H1 (cell line): ENCODE measurements around the gene LAMP5. TPM values are rescaled to one million over a fixed set of nuclear protein-coding genes. Genes with fewer than 3 reads are reported as not detected.
A peak's percentile ranks its signal among the peaks of the same experiment; 100 is the strongest.

ENCODE experiments used
- CTCF ChIA-PET: fragments of 300-600 bp; sonication (Branson Sonifier 250); formaldehyde crosslinking; loops from one replicate; lab custom pipeline; 2021; ENCODE audit not compliant: partially characterized antibody; lab: Charles Lee
- POLR2A ChIA-PET: fragments of 300-600 bp; sonication (Branson Sonifier 250); formaldehyde crosslinking; loops from one replicate; lab custom pipeline; 2021; ENCODE audit warnings: inconsistent platforms; ENCODE audit not compliant: partially characterized antibody; lab: Charles Lee
- DNase-seq, 2 experiments: peaks; one replicate each; pipeline versions ENCODE4 v3.0.0 to v3.0.0-alpha.2; 2010 to 2022; ENCODE audit warnings: low spot score in 2 of 2, low read depth in 1 of 2, mixed read lengths in 1 of 2
- FAIRE-seq: peaks from 2 replicates; lab custom pipeline; 2011; peaks lifted over from hg19 to GRCh38; lab: Jason Lieb, UNC
- H2AFZ ChIP-seq: 2 replicates; pipeline ENCODE4 v1.8.1; 2012; ENCODE audit warnings: low read length, inconsistent platforms
- H2AK5ac ChIP-seq: 2 replicates; pipeline ENCODE4 v1.6.1; 2013; ENCODE audit warnings: low read depth, low read length
- H2BK120ac ChIP-seq: replicated peaks from 2 replicates; pipeline ENCODE3; 2013; ENCODE audit warnings: low read depth, low read length, inconsistent platforms
- H2BK12ac ChIP-seq: 2 replicates; pipeline ENCODE4 v1.6.1; 2013; ENCODE audit warnings: low read depth, low read length
- H2BK15ac ChIP-seq: 2 replicates; pipeline ENCODE4 v1.6.1; 2013; ENCODE audit warnings: low read length
- H2BK20ac ChIP-seq: 2 replicates; pipeline ENCODE4 v1.6.1; 2013; ENCODE audit warnings: low read length
- H2BK5ac ChIP-seq: 2 replicates; pipeline ENCODE4 v1.6.1; 2013; ENCODE audit warnings: low read depth, low read length
- H3K14ac ChIP-seq: 2 replicates; pipeline ENCODE4 v1.6.1; 2013; ENCODE audit warnings: inconsistent platforms; ENCODE audit not compliant: insufficient read length
- H3K18ac ChIP-seq: 2 replicates; pipeline ENCODE4 v1.6.1; 2013; ENCODE audit warnings: low read length; ENCODE audit errors: extremely low read depth
- H3K23ac ChIP-seq: 2 replicates; pipeline ENCODE4 v1.6.1; 2013; ENCODE audit warnings: inconsistent platforms; ENCODE audit not compliant: insufficient read length
- H3K23me2 ChIP-seq: 2 replicates; pipeline ENCODE4 v1.6.1; 2013; ENCODE audit warnings: low read depth, low read length
- H3K27ac ChIP-seq: 2 replicates; pipeline ENCODE4 v1.6.1; 2011; ENCODE audit warnings: low read depth, low read length, inconsistent platforms
- H3K27me3 ChIP-seq, 4 experiments: replicated peaks in 1 of 4; 1 replicate in 1 of 4; 2 replicates in 3 of 4; pipeline versions ENCODE4 v1.6.1 to v1.8.1; 2011 to 2013; ENCODE audit warnings: low read length in 3 of 4, mild to moderate bottlenecking in 3 of 4, inconsistent platforms in 2 of 4, mixed read lengths in 2 of 4, moderate library complexity in 1 of 4; ENCODE audit not compliant: control insufficient read depth in 3 of 4, insufficient read depth in 3 of 4; ENCODE audit errors: extremely low read depth in 1 of 4
- H3K36me3 ChIP-seq, 4 experiments: 2 replicates each; pipeline versions ENCODE4 v1.6.1 to v1.8.1; 2011 to 2013; ENCODE audit warnings: mild to moderate bottlenecking in 4 of 4, low read length in 3 of 4, moderate library complexity in 2 of 4, control low read depth in 1 of 4, inconsistent platforms in 1 of 4; ENCODE audit not compliant: insufficient read depth in 4 of 4, control insufficient read depth in 2 of 4
- H3K4ac ChIP-seq: replicated peaks from 2 replicates; pipeline ENCODE3; 2013; ENCODE audit warnings: low read length, low read depth, mixed read lengths, inconsistent platforms; ENCODE audit not compliant: insufficient read length
- H3K4me1 ChIP-seq, 4 experiments: replicated peaks in 1 of 4; 1 replicate in 1 of 4; 2 replicates in 3 of 4; pipeline versions ENCODE4 v1.6.1 to v1.8.1; 2011 to 2013; ENCODE audit warnings: low read length in 3 of 4, inconsistent platforms in 2 of 4, mixed read lengths in 1 of 4; ENCODE audit not compliant: insufficient read depth in 4 of 4, control insufficient read depth in 3 of 4
- H3K4me2 ChIP-seq, 2 experiments: 2 replicates each; pipeline versions ENCODE4 v1.6.1 to v1.8.1; 2011 to 2013; ENCODE audit warnings: low read depth in 2 of 2, low read length in 2 of 2, control low read depth in 1 of 2, inconsistent platforms in 1 of 2, mild to moderate bottlenecking in 1 of 2; ENCODE audit not compliant: insufficient read depth in 1 of 2
- H3K4me3 ChIP-seq, 4 experiments: fragments of 200-600, 300-600 bp in 1 of 4; sonication (generic), shearing (Covaris generic), sonication (Bioruptor Twin) in 1 of 4; 2 replicates each; pipeline versions ENCODE4 v1.5.1 to v1.8.1; 2011 to 2016; ENCODE audit warnings: low read length in 4 of 4, low read depth in 3 of 4, control low read depth in 2 of 4, inconsistent platforms in 2 of 4, mild to moderate bottlenecking in 2 of 4, mixed read lengths in 1 of 4, moderate library complexity in 1 of 4; ENCODE audit not compliant: insufficient read depth in 2 of 4; ENCODE audit errors: extremely low read depth in 1 of 4
- H3K56ac ChIP-seq: replicated peaks from 2 replicates; pipeline ENCODE3; 2013; ENCODE audit warnings: low read depth, mild to moderate bottlenecking, mixed read lengths, low read length, inconsistent platforms; ENCODE audit not compliant: insufficient read length
- H3K79me1 ChIP-seq: 2 replicates; pipeline ENCODE4 v1.6.1; 2013; ENCODE audit warnings: low read depth, low read length, control low read depth
- H3K79me2 ChIP-seq, 2 experiments: 2 replicates each; pipeline versions ENCODE4 v1.6.1 to v1.8.1; 2012 to 2013; ENCODE audit warnings: low read length in 2 of 2, mild to moderate bottlenecking in 2 of 2, inconsistent platforms in 1 of 2; ENCODE audit not compliant: insufficient read depth in 2 of 2, control insufficient read depth in 1 of 2
- H3K9ac ChIP-seq, 4 experiments: replicated peaks in 1 of 4; 1 replicate in 1 of 4; 2 replicates in 3 of 4; pipeline versions ENCODE4 v1.6.1 to v1.8.1; 2011 to 2013; ENCODE audit warnings: low read depth in 3 of 4, low read length in 3 of 4, control low read depth in 2 of 4, mild to moderate bottlenecking in 2 of 4, moderate library complexity in 2 of 4, inconsistent platforms in 1 of 4; ENCODE audit errors: extremely low read depth in 1 of 4
- H3K9me3 ChIP-seq, 2 experiments: 2 replicates each; pipeline versions ENCODE4 v1.6.1 to v1.8.1; 2012 to 2013; ENCODE audit warnings: mild to moderate bottlenecking in 2 of 2, moderate library complexity in 2 of 2, control low read depth in 1 of 2, inconsistent platforms in 1 of 2, low read depth in 1 of 2, low read length in 1 of 2, mixed read lengths in 1 of 2; ENCODE audit not compliant: insufficient read depth in 2 of 2
- H4K20me1 ChIP-seq, 2 experiments: replicated peaks in 1 of 2; 2 replicates each; pipeline versions ENCODE3 to v1.8.1; 2011 to 2013; ENCODE audit warnings: inconsistent platforms in 2 of 2, low read length in 2 of 2, mild to moderate bottlenecking in 1 of 2; ENCODE audit not compliant: insufficient read depth in 2 of 2, control insufficient read depth in 1 of 2
- H4K5ac ChIP-seq: 2 replicates; pipeline ENCODE4 v1.6.1; 2013; ENCODE audit warnings: low read length, low read depth, mixed read lengths, inconsistent platforms; ENCODE audit not compliant: insufficient read length
- H4K8ac ChIP-seq: 2 replicates; pipeline ENCODE4 v1.8.0; 2013; ENCODE audit warnings: mild to moderate bottlenecking, moderate library complexity, low read length, inconsistent platforms; ENCODE audit not compliant: insufficient read depth; ENCODE audit errors: extremely low read depth
- H4K91ac ChIP-seq: replicated peaks from 2 replicates; pipeline ENCODE3; 2013; ENCODE audit warnings: low read length, mixed read lengths, inconsistent platforms; ENCODE audit not compliant: insufficient read length
- CTBP2 ChIP-seq: IDR thresholded peaks from 2 replicates; pipeline ENCODE4 v1.7.0; 2011; ENCODE audit warnings: borderline replicate concordance, mild to moderate bottlenecking, moderate library complexity, mixed read lengths, low read length; ENCODE audit not compliant: insufficient read depth, insufficient read length
- KDM5A ChIP-seq: fragments of 200-600 bp; IDR thresholded peaks from 2 replicates; pipeline ENCODE4 v1.7.1; 2012; ENCODE audit warnings: mild to moderate bottlenecking, low read length, inconsistent platforms, mixed read lengths
- WGBS, 2 experiments: shearing (Covaris generic) in 1 of 2; methylation state at CpG; one replicate each; pipeline versions ENCODE4 v1.1.6 to v1.1.7; 2013 to 2015; ENCODE audit warnings: low lambda C conversion rate in 2 of 2, mixed read lengths in 2 of 2, inconsistent platforms in 1 of 2, low coverage in 1 of 2, missing lambda C conversion rate in 1 of 2; ENCODE audit not compliant: insufficient replicate concordance in 2 of 2, insufficient coverage in 1 of 2, insufficient read length in 1 of 2; ENCODE audit errors: extremely low coverage in 1 of 2, missing lambda C conversion rate in 1 of 2; 5-methylcytosine and 5-hydroxymethylcytosine counted together
- polyA plus RNA-seq, 7 experiments: library from polyadenylated mRNA; depleted of rRNA in 3 of 7; stranded (reverse) in 5 of 7; unstranded in 2 of 7; fragments of >200 nt in 5 of 7; fragments of 200-250 nt in 2 of 7; gene quantifications; 1 replicate in 5 of 7; 2 replicates in 1 of 7; 4 replicates in 1 of 7; pipeline versions ENCODE4 v1.2.1 to v1.2.3, GENCODE V29; 2011 to 2013; ENCODE audit warnings: missing spikeins in 2 of 7, mixed read lengths in 2 of 7
- total RNA-seq: library from RNA; stranded (reverse); fragmentation: NEBNext Ultra II Directional; extraction: Animal tissue kit (Norgen Biotek cat#: 25700); gene quantifications from 2 replicates; pipeline ENCODE4 v1.2.1, GENCODE V29; 2021

LAMP5 gene
- total and polyA plus RNA-seq, 2 of the 8 experiments (the other 6 are each of a cell fraction or from before 2014, with no cell fraction given): 0.22 to 1.9 TPM

- H4K8ac ChIP-seq: no peak overlapping the region
- no peaks in the 10 kb centered on the region for H4K20me1 ChIP-seq
- no peak overlapping the region for H4K5ac ChIP-seq
- H3K56ac ChIP-seq: no peak overlapping the region
- H3K27ac ChIP-seq: peak overlapping the region; percentile 30; the same call in 1 of the 2 replicates
- H3K4ac ChIP-seq: no peak overlapping the region
- H3K79me1 ChIP-seq: no peaks in the 10 kb centered on the region
- H2BK5ac ChIP-seq: no peak overlapping the region
- no peak for DNase-seq
- H2BK15ac ChIP-seq: no peak overlapping the region
- no peak overlapping the region for H3K14ac ChIP-seq
- H2BK20ac ChIP-seq: no peak overlapping the region
- H3K9me3 ChIP-seq: no peaks in the 10 kb centered on the region; a peak in 1 of 4 replicates
- H3K36me3 ChIP-seq: no peaks in the 10 kb centered on the region
- ChIA-PET POLR2A (no interaction called here), CTCF (interaction anchor here (1.2 to 3.7 kb wide), 7 partner anchors 8 to 114 kb away, joined by 3 to 16 read pairs (median 7); no protein-coding TSS in a partner anchor)
- no peak overlapping the region for H2BK120ac ChIP-seq
- no peaks in the 10 kb centered on the region for H3K23me2 ChIP-seq
- 0 out of 7 replicates have a peak, but pooled peaks cover 0 to 2% (median 0%) of the 10 kb centered on the region in 4 experiments for H3K27me3 ChIP-seq
- H2AK5ac ChIP-seq: no peak overlapping the region
- WGBS, 2 experiments: 89% methylated on average over 3 of the region's 3 CpGs; no CpG with 5 or more reads in 1 of the 2 experiments
- H2BK12ac ChIP-seq: no peak overlapping the region
- no peak overlapping the region for H3K4me2 ChIP-seq
- no peak overlapping the region for H2AFZ ChIP-seq
- H3K79me2 ChIP-seq: no peaks in the 10 kb centered on the region
- H3K9ac ChIP-seq: no peak overlapping the region
- FAIRE-seq: no peak
- H4K91ac ChIP-seq: no peak overlapping the region
- no peak overlapping the region for H3K23ac ChIP-seq
- TF ChIP-seq CTBP2 (no peak), KDM5A (no peak)
- no peak overlapping the region for H3K4me3 ChIP-seq
- no peaks in the 10 kb centered on the region for H3K4me1 ChIP-seq
- no peak overlapping the region for H3K18ac ChIP-seq
Measured at GRCh38 chr20:9496155-9496554, 18.2 kb upstream of the LAMP5 start.
